Prostate gland (tissue), 2 donors: Measurements from ENCODE around the gene ECHDC1.

Experiments used
- CTCF ChIP-seq, 4 experiments: fragments of 200-600 bp in 2 of 4; fragments of 450-650 bp in 2 of 4; sonication (generic) in 2 of 4; IDR thresholded peaks; 1 replicate in 3 of 4; 2 replicates in 1 of 4; pipeline ENCODE4 v1.5.1; 2016 to 2019; ENCODE audit warnings: antibody characterized with exemption in 4 of 4, mild to moderate bottlenecking in 2 of 4, moderate library complexity in 2 of 4
- POLR2AphosphoS5 ChIP-seq: sonication (generic); formaldehyde crosslinking; IDR thresholded peaks from one replicate; pipeline ENCODE4 v1.6.1; 2017; ENCODE audit warnings: antibody characterized with exemption

GRCh38 chr6:127263481-127263880, 79.9 kb downstream of the ECHDC1 start:
- TF ChIP-seq POLR2AphosphoS5 (no peak), CTCF (IDR thresholded peaks at IDR 0.05) (no peak)
